Measurements from ENCODE around the gene PSMD13. TPM values are rescaled to one million over a fixed set of nuclear protein-coding genes. Genes with fewer than 3 reads are reported as not detected.

PSMD13 gene
- total and polyA plus RNA-seq, 2 of the 4 experiments (the other 2 are of a cell fraction) = 177 to 217 TPM

DNA sequence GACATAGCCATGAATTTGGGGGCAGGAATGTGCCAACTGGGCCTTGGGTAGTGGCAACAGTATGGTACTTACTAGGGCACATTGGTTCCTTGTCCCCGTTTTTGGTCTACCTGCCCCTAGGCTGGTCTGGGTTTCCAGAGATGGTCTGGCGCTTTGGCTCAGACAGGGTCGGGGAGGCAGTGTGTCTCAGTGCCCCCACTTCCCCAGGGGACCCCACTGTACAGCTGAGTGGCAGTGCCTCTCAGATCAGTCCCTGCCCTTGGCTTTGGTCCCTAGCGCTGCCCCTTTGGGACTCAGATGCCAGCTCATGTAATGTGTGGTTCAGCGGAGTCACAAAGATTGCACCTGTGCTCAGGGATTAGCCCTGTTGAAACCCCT lies 26.0 kb upstream of the PSMD13 start:
- Histone ChIP-seq H3K56ac (ENCODE audit: extremely low read depth, insufficient read depth, low read length) (peak overlapping the region; percentile 77; the same call in 1 of the 2 replicates), H3K4me3 (ENCODE audit: insufficient read depth, low read depth, low read length) (no peak overlapping the region), H2BK15ac (ENCODE audit: low read depth, low read length) (peak overlapping the region; percentile 70; the same call in 1 of the 3 replicates), H3K36me3 (ENCODE audit: control insufficient read depth, insufficient read depth, low read length) (peaks cover 58% of the 10 kb centered on the region), H2BK5ac (ENCODE audit: low read depth, low read length, poor library complexity, severe bottlenecking) (peak overlapping the region; percentile 76), H2AFZ (replicated peaks; ENCODE audit: low read length, poor library complexity) (peak overlapping the region; percentile 56), H3K79me1 (ENCODE audit: low read depth in 1 of 2, low read length in 2 of 2) (peaks cover 32 to 77% of the 10 kb centered on the region in 2 experiments), H2AK9ac (replicated peaks; ENCODE audit: low read depth, low read length, poor library complexity) (peak overlapping the region; percentile 90), H3K4me1 (ENCODE audit: control insufficient read depth, insufficient read depth, low read length) (peaks cover 20% of the 10 kb centered on the region), H3K4ac (ENCODE audit: low read depth, low read length) (peak overlapping the region; percentile 93), H3K23ac (ENCODE audit: low read depth, low read length) (peak overlapping the region; percentile 84), H2AK5ac (ENCODE audit: low read depth, low read length) (peak overlapping the region; percentile 87), H4K5ac (ENCODE audit: low read depth, low read length) (no peak overlapping the region; the same call in 1 of the 2 replicates), H3K18ac (ENCODE audit: low read depth, low read length) (no peak overlapping the region), H4K8ac (ENCODE audit: low read depth in 2 of 2, low read length in 2 of 2) (peak overlapping the region; percentile 22 to 85; a peak in 3 of 4 replicates), H3K27ac (ENCODE audit: insufficient read depth, low read length) (peak overlapping the region; percentile 82), H3K27me3 (ENCODE audit: control insufficient read depth, insufficient read depth, low read length) (no peaks in the 10 kb centered on the region), H3K4me2 (ENCODE audit: low read depth, low read length) (peak overlapping the region; percentile 86; the same call in 1 of the 2 replicates), H2BK120ac (ENCODE audit: low read depth, low read length) (peak overlapping the region; percentile 72), H3K9me1 (ENCODE audit: insufficient read depth, low read length) (peaks cover 14% of the 10 kb centered on the region), H3K14ac (replicated peaks; ENCODE audit: low read depth, low read length) (peak overlapping the region; percentile 87), H4K91ac (ENCODE audit: insufficient read depth, low read depth, low read length) (peak overlapping the region; percentile 92), H2BK20ac (ENCODE audit: low read depth, low read length) (peak overlapping the region; percentile 80), H3K9ac (ENCODE audit: low read depth, low read length) (peak overlapping the region; percentile 22; the same call in 1 of the 2 replicates), H3K9me3 (ENCODE audit: control insufficient read depth, insufficient read depth, low read length) (no peaks in the 10 kb centered on the region), H4K20me1 (ENCODE audit: insufficient read depth, low read length) (peaks cover 67% of the 10 kb centered on the region)
- DNase-seq (no peak), ATAC-seq (ENCODE audit: low read depth) (no peak)
- intact Hi-C loops (cut with micrococcal nuclease) = no loop called here
- POLR2A ChIA-PET (ENCODE audit: unreplicated experiment) = no interaction called here
- in situ Hi-C loops (cut with MboI; ENCODE audit: low sequenced_read_pairs) = no loop called here
- no peak for TF ChIP-seq CHD1 (IDR thresholded peaks at IDR 0.05; ENCODE audit: low read depth, low read length)
- no TSS peak for BruUV-seq (replicated peaks)
- dilution Hi-C loops (cut with HindIII; ENCODE audit: low sequenced_read_pairs, unreplicated experiment) = no loop called here
- 97% methylated on average over 5 of the region's 5 CpGs; no CpG with 5 or more reads in 1 of the 2 experiments for WGBS, 2 experiments (ENCODE audit: extremely low coverage in 2 of 2, insufficient read length in 1 of 2)
- CTCF ChIA-PET = no interaction called here
